GM23338 (cell line): ENCODE results near the gene POLD4.

Experiments used
- CREB1 ChIP-seq: fragments of 250-450 bp; sonication (Bioruptor Pico); IDR thresholded peaks from 2 replicates; pipeline ENCODE4 v1.5.0; 2020; ENCODE audit warnings: low read depth, mild to moderate bottlenecking, moderate library complexity
- EZH2phosphoT487 ChIP-seq: fragments of 200-600 bp; sonication (generic); IDR thresholded peaks from one replicate; pipeline ENCODE4 v1.8.1; 2018; ENCODE audit warnings: antibody characterized with exemption; ENCODE audit not compliant: unreplicated experiment
- TF ChIP-seq, protein P1 (sequence below), 2 experiments: fragments of 200-600 bp in 1 of 2; sonication (generic) in 1 of 2; conservative IDR thresholded peaks; 2 replicates each; pipeline versions ENCODE4 v1.5.1 to v1.6.1; 2016 to 2017; ENCODE audit warnings: antibody characterized with exemption in 2 of 2, low read depth in 2 of 2, mild to moderate bottlenecking in 2 of 2, moderate library complexity in 1 of 2
- TF ChIP-seq, protein P2 (sequence below): IDR thresholded peaks from one replicate; pipeline ENCODE4 v1.6.1; 2018; ENCODE audit warnings: antibody characterized with exemption; ENCODE audit not compliant: unreplicated experiment

DNA sequence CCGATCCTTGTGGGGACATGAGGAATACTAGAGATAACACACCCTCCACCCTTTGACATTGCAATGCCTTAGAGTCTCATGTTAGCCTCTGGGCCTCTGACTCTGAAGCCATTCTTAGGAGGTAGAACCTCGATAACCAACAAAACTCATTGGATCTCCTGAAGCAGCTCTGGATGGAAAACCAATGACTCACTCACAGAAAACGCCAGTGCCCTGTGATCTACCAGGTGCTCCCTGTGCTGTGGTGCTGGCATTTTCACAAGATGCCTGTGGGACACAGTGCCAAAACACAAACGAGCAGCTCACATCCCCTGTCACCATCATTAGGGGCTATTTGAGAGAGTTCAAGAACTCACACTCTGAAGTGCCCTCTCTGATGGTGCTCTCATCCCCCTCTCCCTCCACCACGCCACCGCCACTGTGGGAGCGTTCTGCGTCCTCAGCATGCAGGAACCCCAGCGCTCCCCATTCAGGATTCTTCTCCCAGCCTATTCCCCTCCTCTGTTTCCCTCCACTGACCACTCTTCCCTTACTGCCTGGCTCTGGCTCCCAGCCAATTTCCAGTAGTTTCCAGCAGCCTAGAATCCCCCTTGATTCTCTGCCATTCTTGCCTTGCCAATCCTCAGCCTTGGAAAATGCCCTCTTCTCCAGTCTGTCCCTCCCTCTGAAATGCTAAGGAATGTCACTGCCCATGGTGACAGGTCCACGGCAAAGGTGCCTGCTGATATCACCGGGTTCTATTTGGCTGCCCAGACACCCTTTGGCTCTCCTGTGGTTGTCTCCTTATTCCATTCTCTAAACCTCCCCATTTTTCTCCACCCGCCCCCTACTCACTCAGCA is 4.7 kb upstream of the POLD4 start:
- TF ChIP-seq, protein P1, sequence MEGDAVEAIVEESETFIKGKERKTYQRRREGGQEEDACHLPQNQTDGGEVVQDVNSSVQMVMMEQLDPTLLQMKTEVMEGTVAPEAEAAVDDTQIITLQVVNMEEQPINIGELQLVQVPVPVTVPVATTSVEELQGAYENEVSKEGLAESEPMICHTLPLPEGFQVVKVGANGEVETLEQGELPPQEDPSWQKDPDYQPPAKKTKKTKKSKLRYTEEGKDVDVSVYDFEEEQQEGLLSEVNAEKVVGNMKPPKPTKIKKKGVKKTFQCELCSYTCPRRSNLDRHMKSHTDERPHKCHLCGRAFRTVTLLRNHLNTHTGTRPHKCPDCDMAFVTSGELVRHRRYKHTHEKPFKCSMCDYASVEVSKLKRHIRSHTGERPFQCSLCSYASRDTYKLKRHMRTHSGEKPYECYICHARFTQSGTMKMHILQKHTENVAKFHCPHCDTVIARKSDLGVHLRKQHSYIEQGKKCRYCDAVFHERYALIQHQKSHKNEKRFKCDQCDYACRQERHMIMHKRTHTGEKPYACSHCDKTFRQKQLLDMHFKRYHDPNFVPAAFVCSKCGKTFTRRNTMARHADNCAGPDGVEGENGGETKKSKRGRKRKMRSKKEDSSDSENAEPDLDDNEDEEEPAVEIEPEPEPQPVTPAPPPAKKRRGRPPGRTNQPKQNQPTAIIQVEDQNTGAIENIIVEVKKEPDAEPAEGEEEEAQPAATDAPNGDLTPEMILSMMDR (conservative IDR thresholded peaks at IDR 0.05; ENCODE audit: low read depth in 2 of 2) = no peak
- TF ChIP-seq, protein P2, sequence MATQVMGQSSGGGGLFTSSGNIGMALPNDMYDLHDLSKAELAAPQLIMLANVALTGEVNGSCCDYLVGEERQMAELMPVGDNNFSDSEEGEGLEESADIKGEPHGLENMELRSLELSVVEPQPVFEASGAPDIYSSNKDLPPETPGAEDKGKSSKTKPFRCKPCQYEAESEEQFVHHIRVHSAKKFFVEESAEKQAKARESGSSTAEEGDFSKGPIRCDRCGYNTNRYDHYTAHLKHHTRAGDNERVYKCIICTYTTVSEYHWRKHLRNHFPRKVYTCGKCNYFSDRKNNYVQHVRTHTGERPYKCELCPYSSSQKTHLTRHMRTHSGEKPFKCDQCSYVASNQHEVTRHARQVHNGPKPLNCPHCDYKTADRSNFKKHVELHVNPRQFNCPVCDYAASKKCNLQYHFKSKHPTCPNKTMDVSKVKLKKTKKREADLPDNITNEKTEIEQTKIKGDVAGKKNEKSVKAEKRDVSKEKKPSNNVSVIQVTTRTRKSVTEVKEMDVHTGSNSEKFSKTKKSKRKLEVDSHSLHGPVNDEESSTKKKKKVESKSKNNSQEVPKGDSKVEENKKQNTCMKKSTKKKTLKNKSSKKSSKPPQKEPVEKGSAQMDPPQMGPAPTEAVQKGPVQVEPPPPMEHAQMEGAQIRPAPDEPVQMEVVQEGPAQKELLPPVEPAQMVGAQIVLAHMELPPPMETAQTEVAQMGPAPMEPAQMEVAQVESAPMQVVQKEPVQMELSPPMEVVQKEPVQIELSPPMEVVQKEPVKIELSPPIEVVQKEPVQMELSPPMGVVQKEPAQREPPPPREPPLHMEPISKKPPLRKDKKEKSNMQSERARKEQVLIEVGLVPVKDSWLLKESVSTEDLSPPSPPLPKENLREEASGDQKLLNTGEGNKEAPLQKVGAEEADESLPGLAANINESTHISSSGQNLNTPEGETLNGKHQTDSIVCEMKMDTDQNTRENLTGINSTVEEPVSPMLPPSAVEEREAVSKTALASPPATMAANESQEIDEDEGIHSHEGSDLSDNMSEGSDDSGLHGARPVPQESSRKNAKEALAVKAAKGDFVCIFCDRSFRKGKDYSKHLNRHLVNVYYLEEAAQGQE = no peak
- TF ChIP-seq EZH2phosphoT487 (no peak), CREB1 (CRISPR knock-in tag) (no peak)
